ENCODE data around the gene KCTD15. TPM values are rescaled to one million over a fixed set of nuclear protein-coding genes. Genes with fewer than 3 reads are reported as not detected.

Gene KCTD15
- total and polyA plus RNA-seq, 2 of the 4 experiments (the other 2 are of a cell fraction), result 16.3 to 19.6 TPM

DNA sequence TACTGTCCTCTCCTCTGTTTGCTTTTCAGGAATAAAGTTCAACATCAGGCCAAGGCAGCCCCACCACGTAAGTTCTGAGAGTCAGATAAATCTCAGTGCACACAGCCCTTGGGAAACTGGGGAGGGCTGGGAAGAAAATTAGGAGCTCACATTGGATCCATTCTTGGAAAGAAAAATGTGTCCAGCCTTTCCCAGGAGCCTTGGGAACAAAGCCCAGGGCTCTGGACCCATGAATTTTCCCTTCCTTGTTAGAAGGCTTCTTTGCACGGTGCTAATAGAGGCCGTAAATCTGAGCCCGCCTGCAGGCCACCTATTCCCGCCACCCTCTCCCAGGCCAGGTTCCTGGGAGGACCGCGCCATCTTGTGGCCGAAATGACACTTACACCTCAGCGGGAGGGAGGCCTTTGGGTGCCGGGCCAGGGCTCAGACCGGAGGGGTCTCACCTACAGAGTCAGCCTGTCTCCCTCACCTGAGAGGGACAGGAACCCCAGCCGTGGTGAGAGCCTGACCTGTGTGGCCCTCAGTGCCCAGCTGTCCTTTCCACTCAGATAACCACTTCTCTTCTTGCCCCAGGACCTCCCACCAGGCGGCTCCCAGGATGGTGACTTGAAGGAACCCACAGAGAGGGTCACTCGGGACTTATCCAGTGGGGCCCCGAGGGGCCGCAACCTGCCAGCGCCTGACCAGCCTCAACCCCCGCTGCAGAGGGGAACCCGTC is 25.1 kb upstream of the KCTD15 start:
- Histone ChIP-seq H4K91ac (ENCODE audit: insufficient read depth, low read depth, low read length) (no peak overlapping the region), H2AK9ac (replicated peaks; ENCODE audit: low read depth, low read length, poor library complexity) (peak overlapping the region; percentile 70), H2BK120ac (ENCODE audit: low read depth, low read length) (no peak overlapping the region), H3K9me3 (ENCODE audit: control insufficient read depth, insufficient read depth, low read length) (no peaks in the 10 kb centered on the region), H4K8ac (ENCODE audit: low read depth in 2 of 2, low read length in 2 of 2) (no peak overlapping the region), H4K5ac (ENCODE audit: low read depth, low read length) (no peak overlapping the region), H3K9ac (ENCODE audit: low read depth, low read length) (no peak overlapping the region), H3K79me1 (ENCODE audit: low read depth in 1 of 2, low read length in 2 of 2) (no peaks in the 10 kb centered on the region), H3K23ac (ENCODE audit: low read depth, low read length) (no peak overlapping the region), H3K9me1 (ENCODE audit: insufficient read depth, low read length) (no peaks in the 10 kb centered on the region), H2BK15ac (ENCODE audit: low read depth, low read length) (no peak overlapping the region), H3K36me3 (ENCODE audit: control insufficient read depth, insufficient read depth, low read length) (no peaks in the 10 kb centered on the region), H3K4ac (ENCODE audit: low read depth, low read length) (no peak overlapping the region), H4K20me1 (ENCODE audit: insufficient read depth, low read length) (no peaks in the 10 kb centered on the region), H3K27me3 (ENCODE audit: control insufficient read depth, insufficient read depth, low read length) (peaks cover 4% of the 10 kb centered on the region; the same call in 1 of the 2 replicates), H2BK5ac (ENCODE audit: low read depth, low read length, poor library complexity, severe bottlenecking) (no peak overlapping the region), H3K18ac (ENCODE audit: low read depth, low read length) (no peak overlapping the region), H3K56ac (ENCODE audit: extremely low read depth, insufficient read depth, low read length) (no peak overlapping the region), H2AFZ (replicated peaks; ENCODE audit: low read length, poor library complexity) (peak overlapping the region; percentile 56), H3K27ac (ENCODE audit: insufficient read depth, low read length) (no peak overlapping the region), H2AK5ac (ENCODE audit: low read depth, low read length) (no peak overlapping the region), H3K4me3 (ENCODE audit: insufficient read depth, low read depth, low read length) (no peak overlapping the region), H3K4me1 (ENCODE audit: control insufficient read depth, insufficient read depth, low read length) (no peaks in the 10 kb centered on the region), H3K14ac (replicated peaks; ENCODE audit: low read depth, low read length) (no peak overlapping the region), H3K4me2 (ENCODE audit: low read depth, low read length) (no peak overlapping the region), H2BK20ac (ENCODE audit: low read depth, low read length) (no peak overlapping the region)
- intact Hi-C loops (cut with micrococcal nuclease), result loop anchor here (1.0 to 10.0 kb wide), 5 partner anchors 249 to 647 kb away; partner anchors contain the start of gene PEPD
- BruUV-seq (replicated peaks), result no TSS peak
- ChIA-PET POLR2A (ENCODE audit: unreplicated experiment) (no interaction called here), CTCF (interaction anchor here (0.6 to 1.9 kb wide), 4 partner anchors 338 to 399 kb away, joined by 3 to 10 read pairs (median 6); no protein-coding TSS in a partner anchor)
- 43% methylated on average over 5 of the region's 19 CpGs; no CpG with 5 or more reads in 1 of the 2 experiments for WGBS, 2 experiments (ENCODE audit: extremely low coverage in 2 of 2, insufficient read length in 1 of 2)
- DNase-seq (peak; percentile 41), ATAC-seq (ENCODE audit: low read depth) (peak; percentile 93)
- in situ Hi-C loops (cut with MboI; ENCODE audit: low sequenced_read_pairs), result loop anchor here (5.0 kb wide), 1 partner anchor 344 kb away; no protein-coding TSS in a partner anchor
- dilution Hi-C loops (cut with HindIII; ENCODE audit: low sequenced_read_pairs, unreplicated experiment), result no loop called here
- TF ChIP-seq MXI1 (IDR thresholded peaks at IDR 0.05; ENCODE audit: borderline replicate concordance, low read depth, low read length), result no peak
- peak; percentile 98 for TF ChIP-seq RAD21 (IDR thresholded peaks at IDR 0.05; ENCODE audit: low read length)
- no peak for TF ChIP-seq RCOR1 (IDR thresholded peaks at IDR 0.05; ENCODE audit: insufficient replicate concordance, low read length)
- no peak for TF ChIP-seq RFX5 (IDR thresholded peaks at IDR 0.05; ENCODE audit: low read depth, low read length)
- TF ChIP-seq SMC3 (IDR thresholded peaks at IDR 0.05; ENCODE audit: low read depth, low read length), result peak; percentile 82
- no peak for TF ChIP-seq CEBPB (IDR thresholded peaks at IDR 0.05; ENCODE audit: low read depth, low read length)
- TF ChIP-seq NFE2L2 (IDR thresholded peaks at IDR 0.05; ENCODE audit: low read depth, low read length), result no peak
- TF ChIP-seq FOS (IDR thresholded peaks at IDR 0.05; ENCODE audit: low read depth, low read length), result no peak
- no peak for TF ChIP-seq MAFK (IDR thresholded peaks at IDR 0.05; ENCODE audit: low read depth, low read length)
- TF ChIP-seq, protein P1, sequence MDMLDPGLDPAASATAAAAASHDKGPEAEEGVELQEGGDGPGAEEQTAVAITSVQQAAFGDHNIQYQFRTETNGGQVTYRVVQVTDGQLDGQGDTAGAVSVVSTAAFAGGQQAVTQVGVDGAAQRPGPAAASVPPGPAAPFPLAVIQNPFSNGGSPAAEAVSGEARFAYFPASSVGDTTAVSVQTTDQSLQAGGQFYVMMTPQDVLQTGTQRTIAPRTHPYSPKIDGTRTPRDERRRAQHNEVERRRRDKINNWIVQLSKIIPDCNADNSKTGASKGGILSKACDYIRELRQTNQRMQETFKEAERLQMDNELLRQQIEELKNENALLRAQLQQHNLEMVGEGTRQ (IDR thresholded peaks at IDR 0.05; ENCODE audit: low read depth, low read length), result no peak
- no peak for TF ChIP-seq CHD1 (IDR thresholded peaks at IDR 0.05; ENCODE audit: low read depth, low read length)
- TF ChIP-seq BHLHE40 (IDR thresholded peaks at IDR 0.05; ENCODE audit: low read depth, low read length), result no peak
- TF ChIP-seq CTCF (conservative IDR thresholded peaks at IDR 0.05; ENCODE audit: low read depth, low read length), result peak; percentile 91
- TF ChIP-seq, protein P2, sequence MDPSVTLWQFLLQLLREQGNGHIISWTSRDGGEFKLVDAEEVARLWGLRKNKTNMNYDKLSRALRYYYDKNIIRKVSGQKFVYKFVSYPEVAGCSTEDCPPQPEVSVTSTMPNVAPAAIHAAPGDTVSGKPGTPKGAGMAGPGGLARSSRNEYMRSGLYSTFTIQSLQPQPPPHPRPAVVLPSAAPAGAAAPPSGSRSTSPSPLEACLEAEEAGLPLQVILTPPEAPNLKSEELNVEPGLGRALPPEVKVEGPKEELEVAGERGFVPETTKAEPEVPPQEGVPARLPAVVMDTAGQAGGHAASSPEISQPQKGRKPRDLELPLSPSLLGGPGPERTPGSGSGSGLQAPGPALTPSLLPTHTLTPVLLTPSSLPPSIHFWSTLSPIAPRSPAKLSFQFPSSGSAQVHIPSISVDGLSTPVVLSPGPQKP (IDR thresholded peaks at IDR 0.05; ENCODE audit: borderline replicate concordance, low read depth, low read length), result no peak

Measured in IMR-90 (cell line).